Left renal pelvis (tissue), 4 donors: ENCODE measurements around the gene CD180. TPM values are rescaled to one million over a fixed set of nuclear protein-coding genes. Genes with fewer than 3 reads are reported as not detected.

Source experiments
- DNase-seq, 4 donors: peaks; one replicate each; pipeline ENCODE4 v3.0.0-alpha.2; 2013; ENCODE audit warnings: low read depth in 4 of 4, low spot score in 3 of 4
- polyA plus RNA-seq, 4 donors: library from polyadenylated mRNA; unstranded; fragments of 120-200 nt; gene quantifications; one replicate each; pipeline ENCODE4 v1.2.1, GENCODE V29; 2013; ENCODE audit not compliant: insufficient read length in 4 of 4

Gene CD180
- 1 to 10 TPM in 2 of 4 donors, under 1 TPM in 2; 0.43 to 2.0 (median 1.0) TPM for polyA plus RNA-seq

GRCh38 chr5:67196537-67197059 is at the start of gene CD180:
CD180 (minus strand) TSS chr5:67196799; CDS start chr5:67196641, 158 bp downstream.
- DNase-seq: no peak

- peak in 3 of 4 donors; percentile 68 to 77 (median 75) for DNase-seq
Observed at GRCh38 chr5:67246108-67246507, 49.5 kb upstream of the CD180 start.

GRCh38 chr5:67245259-67245846 is 48.8 kb upstream of the CD180 start:
- DNase-seq: no peak

GRCh38 chr5:67244345-67244793 is 47.8 kb upstream of the CD180 start:
- no peak for DNase-seq

- no peak for DNase-seq
Observed at GRCh38 chr5:67243944-67244343, 47.3 kb upstream of the CD180 start.

GRCh38 chr5:67243349-67243748 is 46.8 kb upstream of the CD180 start:
- DNase-seq: no peak

- no peak for DNase-seq
Observed at GRCh38 chr5:67241326-67241725, 44.7 kb upstream of the CD180 start.

- no peak for DNase-seq
Observed at GRCh38 chr5:67240846-67241245, 44.2 kb upstream of the CD180 start.

- no peak for DNase-seq
Observed at GRCh38 chr5:67240065-67240464, 43.5 kb upstream of the CD180 start.

GRCh38 chr5:67238191-67238590 is 41.6 kb upstream of the CD180 start:
- no peak for DNase-seq

- no peak for DNase-seq
Observed at GRCh38 chr5:67235399-67236110, 39.0 kb upstream of the CD180 start.

GRCh38 chr5:67234671-67235176 is 38.1 kb upstream of the CD180 start:
- no peak for DNase-seq

- DNase-seq: no peak
Observed at GRCh38 chr5:67233075-67233474, 36.5 kb upstream of the CD180 start.

GRCh38 chr5:67223211-67223610 is 26.6 kb upstream of the CD180 start:
- no peak for DNase-seq

GRCh38 chr5:67222243-67223025 is 25.8 kb upstream of the CD180 start:
- no peak for DNase-seq

- no peak for DNase-seq
Observed at GRCh38 chr5:67221487-67222242, 25.1 kb upstream of the CD180 start.

GRCh38 chr5:67216564-67216963 is 20.0 kb upstream of the CD180 start:
- no peak for DNase-seq

GRCh38 chr5:67215519-67216471 is 19.2 kb upstream of the CD180 start:
- no peak for DNase-seq
